Measurements from ENCODE around the gene HNRNPAB.

Gene HNRNPAB

DNA sequence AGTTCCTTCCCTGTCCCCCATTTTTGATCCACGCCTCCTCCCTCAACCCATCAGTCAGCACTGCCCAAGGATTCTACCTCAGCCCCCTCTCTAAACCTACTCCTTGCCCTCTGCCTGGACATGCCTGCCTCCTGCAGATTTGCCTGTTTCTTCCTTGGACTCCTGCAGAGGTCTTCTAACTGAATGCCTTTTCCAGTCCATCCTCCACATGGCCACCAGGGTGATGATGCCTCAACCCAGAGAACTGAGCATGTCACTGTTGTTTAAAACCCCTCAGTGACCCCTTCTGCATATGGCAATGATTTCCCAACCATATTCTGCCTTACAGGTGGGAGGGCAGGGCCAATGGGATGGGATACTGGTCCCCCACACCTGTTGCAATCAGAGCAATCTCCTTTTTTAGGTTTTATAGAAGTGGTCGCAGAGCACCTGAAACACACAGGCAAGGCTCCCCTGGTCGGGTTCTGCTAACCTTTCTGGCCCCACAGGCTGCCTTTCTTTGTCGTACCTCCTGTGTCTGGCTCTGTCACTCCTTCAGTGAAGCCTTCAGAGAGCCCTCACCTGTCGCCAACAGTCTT is 19.0 kb downstream of the HNRNPAB start:
- Histone ChIP-seq H3K27ac (ENCODE audit: extremely low read depth, low read depth, low read length) (no peak overlapping the region), H3K4me1 (ENCODE audit: control insufficient read depth, insufficient read depth, low read length) (no peaks in the 10 kb centered on the region), H3K9me3 (ENCODE audit: control insufficient read depth, insufficient read depth, low read depth, low read length) (no peaks in the 10 kb centered on the region), H3K36me3 (ENCODE audit: control insufficient read depth in 2 of 2, insufficient read depth in 1 of 2, low read length in 2 of 2) (peaks cover 30 to 84% of the 10 kb centered on the region in 2 experiments), H3K4me3 (ENCODE audit: low read depth, low read length) (no peak overlapping the region)
- ChIA-PET CTCF (no interaction called here), POLR2A (interaction anchor here (0.9 kb wide), 1 partner anchor 8 kb away, joined by 3 read pairs; no protein-coding TSS in a partner anchor)
- TF ChIP-seq EGR2 (tag by site-specific recombination; IDR thresholded peaks at IDR 0.05; ENCODE audit: low read depth) (no peak), GLIS1 (tag by site-specific recombination; IDR thresholded peaks at IDR 0.05) (peak; percentile 29; the same call in 1 of the 2 replicates), ZNF624 (tag by site-specific recombination; IDR thresholded peaks at IDR 0.05) (no peak), ZNF785 (tag by site-specific recombination; IDR thresholded peaks at IDR 0.05) (no peak), ZIC2 (tag by site-specific recombination; IDR thresholded peaks at IDR 0.05) (peak; percentile 33; the same call in 1 of the 2 replicates), ZNF366 (tag by site-specific recombination; conservative IDR thresholded peaks at IDR 0.05) (no peak), SCRT2 (tag by site-specific recombination; IDR thresholded peaks at IDR 0.05) (peak; percentile 97), SCRT1 (tag by site-specific recombination; IDR thresholded peaks at IDR 0.05; ENCODE audit: borderline replicate concordance) (peak; percentile 97)

GRCh38 chr5:178223828-178224335 is 19.5 kb downstream of the HNRNPAB start:
- TF ChIP-seq ZNF529 (tag by site-specific recombination; IDR thresholded peaks at IDR 0.05; ENCODE audit: insufficient replicate concordance) (no peak), GLIS2 (tag by site-specific recombination; IDR thresholded peaks at IDR 0.05) (peak; percentile 61), ZIC2 (tag by site-specific recombination; IDR thresholded peaks at IDR 0.05) (peak; percentile 84), ZNF548 (tag by site-specific recombination; IDR thresholded peaks at IDR 0.05) (no peak), ZNF645 (tag by site-specific recombination; IDR thresholded peaks at IDR 0.05) (no peak), ZNF426 (tag by site-specific recombination; IDR thresholded peaks at IDR 0.05) (no peak), ZNF174 (tag by site-specific recombination; IDR thresholded peaks at IDR 0.05) (no peak), SP2 (tag by site-specific recombination; IDR thresholded peaks at IDR 0.05) (no peak), ZNF266 (tag by site-specific recombination; IDR thresholded peaks at IDR 0.05; ENCODE audit: low read depth) (no peak), GLIS1 (tag by site-specific recombination; IDR thresholded peaks at IDR 0.05) (peak; percentile 90), ZNF701 (tag by site-specific recombination; IDR thresholded peaks at IDR 0.05) (no peak), ZNF433 (tag by site-specific recombination; IDR thresholded peaks at IDR 0.05; ENCODE audit: low read depth) (no peak)
- TF ChIP-seq, protein P1, sequence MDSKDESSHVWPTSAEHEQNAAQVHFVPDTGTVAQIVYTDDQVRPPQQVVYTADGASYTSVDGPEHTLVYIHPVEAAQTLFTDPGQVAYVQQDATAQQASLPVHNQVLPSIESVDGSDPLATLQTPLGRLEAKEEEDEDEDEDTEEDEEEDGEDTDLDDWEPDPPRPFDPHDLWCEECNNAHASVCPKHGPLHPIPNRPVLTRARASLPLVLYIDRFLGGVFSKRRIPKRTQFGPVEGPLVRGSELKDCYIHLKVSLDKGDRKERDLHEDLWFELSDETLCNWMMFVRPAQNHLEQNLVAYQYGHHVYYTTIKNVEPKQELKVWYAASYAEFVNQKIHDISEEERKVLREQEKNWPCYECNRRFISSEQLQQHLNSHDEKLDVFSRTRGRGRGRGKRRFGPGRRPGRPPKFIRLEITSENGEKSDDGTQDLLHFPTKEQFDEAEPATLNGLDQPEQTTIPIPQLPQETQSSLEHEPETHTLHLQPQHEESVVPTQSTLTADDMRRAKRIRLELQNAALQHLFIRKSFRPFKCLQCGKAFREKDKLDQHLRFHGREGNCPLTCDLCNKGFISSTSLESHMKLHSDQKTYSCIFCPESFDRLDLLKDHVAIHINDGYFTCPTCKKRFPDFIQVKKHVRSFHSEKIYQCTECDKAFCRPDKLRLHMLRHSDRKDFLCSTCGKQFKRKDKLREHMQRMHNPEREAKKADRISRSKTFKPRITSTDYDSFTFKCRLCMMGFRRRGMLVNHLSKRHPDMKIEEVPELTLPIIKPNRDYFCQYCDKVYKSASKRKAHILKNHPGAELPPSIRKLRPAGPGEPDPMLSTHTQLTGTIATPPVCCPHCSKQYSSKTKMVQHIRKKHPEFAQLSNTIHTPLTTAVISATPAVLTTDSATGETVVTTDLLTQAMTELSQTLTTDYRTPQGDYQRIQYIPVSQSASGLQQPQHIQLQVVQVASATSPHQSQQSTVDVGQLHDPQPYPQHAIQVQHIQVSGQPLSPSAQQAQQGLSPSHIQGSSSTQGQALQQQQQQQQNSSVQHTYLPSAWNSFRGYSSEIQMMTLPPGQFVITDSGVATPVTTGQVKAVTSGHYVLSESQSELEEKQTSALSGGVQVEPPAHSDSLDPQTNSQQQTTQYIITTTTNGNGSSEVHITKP (tag by site-specific recombination; IDR thresholded peaks at IDR 0.05) = peak; percentile 84
- H3K4me3 ChIP-seq (ENCODE audit: low read depth, low read length) = no peak overlapping the region
- peaks cover 24 to 84% of the 10 kb centered on the region in 2 experiments for H3K36me3 ChIP-seq (ENCODE audit: control insufficient read depth in 2 of 2, insufficient read depth in 1 of 2, low read length in 2 of 2)
- no peaks in the 10 kb centered on the region for H3K9me3 ChIP-seq (ENCODE audit: control insufficient read depth, insufficient read depth, low read depth, low read length)
- H3K27ac ChIP-seq (ENCODE audit: extremely low read depth, low read depth, low read length) = no peak overlapping the region
- no peaks in the 10 kb centered on the region for H3K4me1 ChIP-seq (ENCODE audit: control insufficient read depth, insufficient read depth, low read length)
- ChIA-PET CTCF (no interaction called here), POLR2A (interaction anchor here (0.9 to 5.1 kb wide), 2 partner anchors 9 to 20 kb away, joined by 3 to 20 read pairs; partner anchors contain the start of gene HNRNPAB)

Data from HEK293 (cell line).